Rectal smooth muscle tissue (tissue), 1 donor: ENCODE measurements around the gene C1orf52.
A peak's percentile ranks its signal among the peaks of the same experiment; 100 is the strongest.

Experiments
- H3K27ac ChIP-seq: one replicate; pipeline ENCODE4 v1.7.0; 2013; ENCODE audit warnings: low read depth, low read length, inconsistent platforms
- H3K27me3 ChIP-seq: one replicate; pipeline ENCODE4 v1.7.0; 2013; ENCODE audit warnings: low read length; ENCODE audit not compliant: control insufficient read depth, insufficient read depth
- H3K36me3 ChIP-seq: one replicate; pipeline ENCODE4 v1.7.0; 2013; ENCODE audit warnings: low read length; ENCODE audit not compliant: control insufficient read depth, insufficient read depth
- H3K4me1 ChIP-seq: one replicate; pipeline ENCODE4 v1.7.0; 2013; ENCODE audit warnings: low read length; ENCODE audit not compliant: control insufficient read depth, insufficient read depth
- H3K4me3 ChIP-seq: one replicate; pipeline ENCODE4 v1.7.0; 2013; ENCODE audit warnings: low read length
- H3K9ac ChIP-seq: one replicate; pipeline ENCODE4 v1.7.0; 2013; ENCODE audit warnings: low read length

C1orf52 gene

GRCh38 chr1:85245456-85245855 is 14.0 kb downstream of the C1orf52 start:
- H3K9ac ChIP-seq = no peak overlapping the region
- peaks cover 17% of the 10 kb centered on the region for H3K4me1 ChIP-seq
- peak overlapping the region; percentile 44 for H3K27ac ChIP-seq
- no peaks in the 10 kb centered on the region for H3K27me3 ChIP-seq
- H3K36me3 ChIP-seq = no peaks in the 10 kb centered on the region
- no peak overlapping the region for H3K4me3 ChIP-seq

- H3K9ac ChIP-seq = no peak overlapping the region
- H3K27me3 ChIP-seq = no peaks in the 10 kb centered on the region
- H3K4me1 ChIP-seq = peaks cover 24% of the 10 kb centered on the region
- H3K4me3 ChIP-seq = no peak overlapping the region
- no peaks in the 10 kb centered on the region for H3K36me3 ChIP-seq
- H3K27ac ChIP-seq = peak overlapping the region; percentile 34
Measured at GRCh38 chr1:85244271-85245061, 15.0 kb downstream of the C1orf52 start.

- Histone ChIP-seq H3K4me1 (peaks cover 24% of the 10 kb centered on the region), H3K27me3 (no peaks in the 10 kb centered on the region), H3K4me3 (no peak overlapping the region), H3K9ac (no peak overlapping the region), H3K36me3 (no peaks in the 10 kb centered on the region), H3K27ac (no peak overlapping the region)
Measured at GRCh38 chr1:85243372-85243771, 16.1 kb downstream of the C1orf52 start.

- no peaks in the 10 kb centered on the region for H3K27me3 ChIP-seq
- no peaks in the 10 kb centered on the region for H3K36me3 ChIP-seq
- H3K27ac ChIP-seq = peak overlapping the region; percentile 52
- peaks cover 24% of the 10 kb centered on the region for H3K4me1 ChIP-seq
- no peak overlapping the region for H3K4me3 ChIP-seq
- no peak overlapping the region for H3K9ac ChIP-seq
Measured at GRCh38 chr1:85240643-85241042, 18.8 kb downstream of the C1orf52 start.

- Histone ChIP-seq H3K36me3 (no peaks in the 10 kb centered on the region), H3K4me3 (no peak overlapping the region), H3K27me3 (no peaks in the 10 kb centered on the region), H3K4me1 (peaks cover 24% of the 10 kb centered on the region), H3K9ac (no peak overlapping the region), H3K27ac (peak overlapping the region; percentile 52)
Measured at GRCh38 chr1:85240174-85240601, 19.3 kb downstream of the C1orf52 start.

- Histone ChIP-seq H3K36me3 (no peaks in the 10 kb centered on the region), H3K4me3 (no peak overlapping the region), H3K9ac (no peak overlapping the region), H3K27me3 (no peaks in the 10 kb centered on the region), H3K4me1 (peaks cover 14% of the 10 kb centered on the region), H3K27ac (no peak overlapping the region)
Measured at GRCh38 chr1:85237613-85238012, 21.8 kb downstream of the C1orf52 start.

GRCh38 chr1:85230305-85230977 is 29.0 kb downstream of the C1orf52 start:
- H3K27me3 ChIP-seq = no peaks in the 10 kb centered on the region
- H3K27ac ChIP-seq = no peak overlapping the region
- H3K36me3 ChIP-seq = no peaks in the 10 kb centered on the region
- H3K9ac ChIP-seq = no peak overlapping the region
- peaks cover 2% of the 10 kb centered on the region for H3K4me1 ChIP-seq
- no peak overlapping the region for H3K4me3 ChIP-seq

- Histone ChIP-seq H3K4me3 (no peak overlapping the region), H3K27ac (no peak overlapping the region)
Measured at GRCh38 chr1:85229574-85230097, 29.8 kb downstream of the C1orf52 start.

GRCh38 chr1:85228972-85229371 is 30.5 kb downstream of the C1orf52 start:
- Histone ChIP-seq H3K9ac (no peak overlapping the region), H3K27ac (no peak overlapping the region), H3K4me3 (no peak overlapping the region), H3K27me3 (no peaks in the 10 kb centered on the region), H3K36me3 (no peaks in the 10 kb centered on the region), H3K4me1 (peaks cover 14% of the 10 kb centered on the region)

More at GRCh38 chr1:85229574-85230097, 29.8 kb downstream of the C1orf52 start:
- H3K4me1 ChIP-seq = peaks cover 10% of the 10 kb centered on the region
- no peaks in the 10 kb centered on the region for H3K36me3 ChIP-seq
- H3K27me3 ChIP-seq = no peaks in the 10 kb centered on the region
- no peak overlapping the region for H3K9ac ChIP-seq

GRCh38 chr1:85225624-85226380 is 33.7 kb downstream of the C1orf52 start:
- Histone ChIP-seq H3K4me3 (no peak overlapping the region), H3K4me1 (peaks cover 19% of the 10 kb centered on the region), H3K27me3 (no peaks in the 10 kb centered on the region), H3K9ac (no peak overlapping the region), H3K27ac (peak overlapping the region; percentile 69), H3K36me3 (no peaks in the 10 kb centered on the region)

GRCh38 chr1:85224734-85225623 is 34.5 kb downstream of the C1orf52 start:
- H3K27ac ChIP-seq = peak overlapping the region; percentile 69

More at GRCh38 chr1:85224734-85225623, 34.5 kb downstream of the C1orf52 start:
- no peak overlapping the region for H3K4me3 ChIP-seq
- no peaks in the 10 kb centered on the region for H3K36me3 ChIP-seq
- H3K4me1 ChIP-seq = peaks cover 28% of the 10 kb centered on the region
- H3K27me3 ChIP-seq = no peaks in the 10 kb centered on the region
- no peak overlapping the region for H3K9ac ChIP-seq
